Mucosa of rectum (tissue), 2 donors: ENCODE data around the gene LRRC37A3.
A peak's percentile ranks its signal among the peaks of the same experiment; 100 is the strongest.
"Not testable (repeated sequence)": the region's sequence is repeated elsewhere in the genome, so short reads cannot be mapped to it uniquely, and the experiment has no call there.

Source experiments
- H3K27ac ChIP-seq, 2 donors: one replicate each; pipeline ENCODE4 v1.7.0; 2013; ENCODE audit warnings: inconsistent platforms in 2 of 2, low read depth in 2 of 2, low read length in 2 of 2
- H3K27me3 ChIP-seq, 2 donors: one replicate each; pipeline ENCODE4 v1.7.0; 2013; ENCODE audit warnings: low read length in 2 of 2; ENCODE audit not compliant: control insufficient read depth in 2 of 2, insufficient read depth in 2 of 2
- H3K36me3 ChIP-seq, 2 donors: one replicate each; pipeline ENCODE4 v1.7.0; 2013; ENCODE audit warnings: low read length in 2 of 2; ENCODE audit not compliant: control insufficient read depth in 2 of 2, insufficient read depth in 2 of 2
- H3K4me1 ChIP-seq, 2 donors: one replicate each; pipeline ENCODE4 v1.7.0; 2013; ENCODE audit warnings: low read length in 2 of 2, mild to moderate bottlenecking in 1 of 2; ENCODE audit not compliant: control insufficient read depth in 2 of 2, insufficient read depth in 2 of 2
- H3K4me3 ChIP-seq, 2 donors: one replicate each; pipeline ENCODE4 v1.7.0; 2013; ENCODE audit warnings: low read length in 2 of 2
- H3K9ac ChIP-seq, 2 donors: one replicate each; pipeline ENCODE4 v1.7.0; 2013; ENCODE audit warnings: low read length in 2 of 2, low read depth in 1 of 2, mild to moderate bottlenecking in 1 of 2
- H3K9me3 ChIP-seq, 2 donors: one replicate each; pipeline ENCODE4 v1.7.0; 2013; ENCODE audit warnings: low read length in 2 of 2; ENCODE audit not compliant: control insufficient read depth in 2 of 2
- donor health status: healthy.
- donor health status: Normal muscosa, but diverticular disease.

Gene LRRC37A3

DNA sequence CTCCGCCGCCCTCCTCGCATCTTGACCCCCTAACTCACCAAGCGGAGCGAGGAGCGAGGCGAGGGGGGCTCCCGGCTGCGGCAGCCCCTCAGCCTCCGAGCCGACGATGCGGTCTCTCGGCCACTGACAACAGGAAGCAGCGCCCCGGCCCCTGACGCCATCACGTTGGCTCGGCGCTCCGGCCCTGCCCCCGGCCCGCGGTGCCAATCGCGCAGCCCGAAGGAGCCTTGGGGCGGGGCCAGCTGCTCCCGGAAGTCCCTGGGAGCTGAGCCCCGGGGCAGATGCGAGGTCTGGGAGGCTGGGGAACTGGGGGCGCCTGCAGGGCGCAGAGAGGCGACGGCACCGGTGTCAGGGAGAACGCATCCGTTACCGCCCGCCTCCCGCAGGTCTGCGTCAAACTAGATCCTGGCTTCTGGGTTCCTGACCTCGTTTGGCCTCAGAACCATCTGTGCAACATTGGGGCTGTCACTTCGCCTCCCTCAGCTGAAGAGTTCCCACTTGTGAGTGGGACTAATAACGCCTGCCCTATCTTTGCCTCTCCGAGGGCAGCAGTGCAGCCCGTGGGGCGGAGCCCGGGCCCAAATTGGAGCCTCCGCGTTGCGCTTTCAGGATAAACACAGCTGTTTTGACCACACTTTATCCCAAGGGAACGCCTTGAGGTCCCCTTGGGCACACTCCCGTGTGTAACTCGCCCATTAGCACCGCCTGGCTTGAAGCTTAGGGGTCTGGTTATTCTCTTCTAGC, 82.1 kb downstream of the LRRC37A3 start:
- Histone ChIP-seq H3K27ac (peak overlapping the region; percentile 72 to 74), H3K4me3 (peak overlapping the region; percentile 73 to 80), H3K9ac (peak overlapping the region; percentile 56 to 79)
- not testable (repeated sequence) for H3K9me3 ChIP-seq, H3K36me3 ChIP-seq, H3K4me1 ChIP-seq, H3K27me3 ChIP-seq

GRCh38 chr17:64836623-64837017, 82.7 kb downstream of the LRRC37A3 start:
- peak overlapping the region; percentile 73 to 80 for H3K4me3 ChIP-seq
- not testable (repeated sequence) for H3K27me3 ChIP-seq, H3K36me3 ChIP-seq, H3K4me1 ChIP-seq, H3K9me3 ChIP-seq
- H3K27ac ChIP-seq: peak overlapping the region; percentile 61 to 74
- H3K9ac ChIP-seq: peak overlapping the region; percentile 56 to 79

GRCh38 chr17:64834060-64834459, 85.2 kb downstream of the LRRC37A3 start:
- H3K27me3 ChIP-seq, H3K27ac ChIP-seq, H3K36me3 ChIP-seq, H3K9me3 ChIP-seq, H3K4me3 ChIP-seq, H3K9ac ChIP-seq: not testable (repeated sequence)
- H3K4me1 ChIP-seq: peaks cover 11 to 13% of the 10 kb centered on the region in 2 donors

GRCh38 chr17:64830631-64831040, 88.6 kb downstream of the LRRC37A3 start:
- not testable (repeated sequence) for H3K4me3 ChIP-seq, H3K27me3 ChIP-seq, H3K36me3 ChIP-seq, H3K9me3 ChIP-seq, H3K9ac ChIP-seq
- H3K27ac ChIP-seq: peak overlapping the region; percentile 65 to 68
- H3K4me1 ChIP-seq: peaks cover 10 to 12% of the 10 kb centered on the region in 2 donors

- H3K27me3 ChIP-seq, H3K4me3 ChIP-seq, H3K36me3 ChIP-seq, H3K9me3 ChIP-seq: not testable (repeated sequence)
- peak overlapping the region in 1 of 2 donors; percentile 10 for H3K9ac ChIP-seq
- H3K27ac ChIP-seq: peak overlapping the region; percentile 67 to 72
- peaks cover 10 to 12% of the 10 kb centered on the region in 2 donors for H3K4me1 ChIP-seq
These were observed 89.3 kb downstream of the LRRC37A3 start for GRCh38 chr17:64829824-64830630.

GRCh38 chr17:64829068-64829467, 90.2 kb downstream of the LRRC37A3 start:
- peak overlapping the region; percentile 67 to 72 for H3K27ac ChIP-seq
- not testable (repeated sequence) for H3K27me3 ChIP-seq, H3K9me3 ChIP-seq, H3K4me3 ChIP-seq, H3K9ac ChIP-seq
- H3K4me1 ChIP-seq: peaks cover 10 to 12% of the 10 kb centered on the region in 2 donors
- H3K36me3 ChIP-seq: peaks cover 0 to 10% of the 10 kb centered on the region in 2 donors

DNA sequence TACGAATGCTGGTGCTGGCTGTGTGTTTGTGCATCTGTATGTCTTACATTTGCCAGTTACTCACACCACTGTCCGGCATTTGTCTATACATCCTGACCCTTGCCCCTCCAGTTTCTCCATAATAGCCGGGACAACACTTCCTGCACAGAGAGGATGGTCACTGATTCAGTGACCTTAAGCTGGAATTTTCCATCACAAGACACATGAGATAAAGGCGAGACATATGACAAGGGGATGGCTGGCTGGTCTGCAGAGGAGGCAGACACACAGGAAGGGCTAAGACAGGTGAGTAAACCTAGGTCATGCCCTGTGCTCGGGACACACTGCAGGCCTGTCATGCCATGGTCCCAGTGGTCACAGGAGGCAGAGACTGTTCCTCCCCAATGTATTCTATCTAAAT, 100.4 kb downstream of the LRRC37A3 start:
- not testable (repeated sequence) for H3K4me3 ChIP-seq, H3K27me3 ChIP-seq, H3K4me1 ChIP-seq, H3K27ac ChIP-seq, H3K9me3 ChIP-seq, H3K9ac ChIP-seq
- H3K36me3 ChIP-seq: peaks cover 18 to 20% of the 10 kb centered on the region in 2 donors

- not testable (repeated sequence) for H3K9ac ChIP-seq, H3K9me3 ChIP-seq, H3K36me3 ChIP-seq, H3K27me3 ChIP-seq, H3K4me1 ChIP-seq, H3K4me3 ChIP-seq
- H3K27ac ChIP-seq: peak overlapping the region; percentile 42 to 48
These were observed 103.5 kb downstream of the LRRC37A3 start for GRCh38 chr17:64815833-64816198.

GRCh38 chr17:64814993-64815832, 104.1 kb downstream of the LRRC37A3 start:
- H3K36me3 ChIP-seq, H3K4me1 ChIP-seq, H3K27me3 ChIP-seq, H3K9ac ChIP-seq, H3K4me3 ChIP-seq, H3K9me3 ChIP-seq: not testable (repeated sequence)
- peak overlapping the region; percentile 42 to 48 for H3K27ac ChIP-seq
